Endothelial cell of umbilical vein (primary cell): ENCODE data around the gene DNAH6. TPM values are rescaled to one million over a fixed set of nuclear protein-coding genes. Genes with fewer than 3 reads are reported as not detected.

Experiments
- BruUV-seq: library from RNA; stranded (reverse); fragments of 400-500 nt; replicated peaks from 2 replicates; lab custom pipeline; 2021; lab: Mats Ljungman, UMichigan
- CTCF ChIA-PET: fragments of 300-600, 350-600 bp; sonication (Branson Sonifier 250); formaldehyde crosslinking; loops from one replicate; lab custom pipeline; 2021; ENCODE audit warnings: antibody characterized with exemption, inconsistent platforms; lab: Charles Lee
- POLR2A ChIA-PET: fragments of 300-600, 350-600 bp; sonication (Branson Sonifier 250); formaldehyde crosslinking; loops from one replicate; lab custom pipeline; 2021; ENCODE audit warnings: antibody characterized with exemption, inconsistent platforms; lab: Charles Lee
- DNase-seq: peaks from one replicate; pipeline ENCODE4 v3.0.0-alpha.2; 2011; ENCODE audit warnings: low read depth, low spot score
- FAIRE-seq: peaks from 2 replicates; lab custom pipeline; 2011; peaks lifted over from hg19 to GRCh38; lab: Jason Lieb, UNC
- H2AFZ ChIP-seq: 2 replicates; pipeline ENCODE4 v1.6.0; 2012; ENCODE audit warnings: low read depth, low read length, control low read depth, inconsistent platforms
- H3K27ac ChIP-seq: 2 replicates; pipeline ENCODE4 v1.5.1; 2011; ENCODE audit warnings: low read depth, mild to moderate bottlenecking, control low read depth, low read length, moderate library complexity; ENCODE audit not compliant: insufficient read depth
- H3K27me3 ChIP-seq, 2 experiments: 2 replicates each; pipeline versions ENCODE4 v1.6.0 to v1.6.1; 2011; ENCODE audit warnings: low read length in 2 of 2, mixed read lengths in 1 of 2; ENCODE audit not compliant: control insufficient read depth in 2 of 2, insufficient read depth in 2 of 2
- H3K36me3 ChIP-seq, 2 experiments: 2 replicates in 1 of 2; 3 replicates in 1 of 2; pipeline ENCODE4 v1.5.1; 2011; ENCODE audit warnings: low read length in 2 of 2, mild to moderate bottlenecking in 1 of 2, moderate library complexity in 1 of 2; ENCODE audit not compliant: control insufficient read depth in 2 of 2, insufficient read depth in 2 of 2; ENCODE audit errors: extremely low read depth in 1 of 2
- H3K4me1 ChIP-seq: 3 replicates; pipeline ENCODE4 v1.5.1; 2011; ENCODE audit warnings: mild to moderate bottlenecking, low read length; ENCODE audit not compliant: control insufficient read depth, insufficient read depth; ENCODE audit errors: extremely low read depth
- H3K4me2 ChIP-seq: 2 replicates; pipeline ENCODE4 v1.6.1; 2011; ENCODE audit warnings: low read length, control low read depth, mixed read lengths; ENCODE audit not compliant: insufficient read depth
- H3K4me3 ChIP-seq, 3 experiments: fragments of 200-600 bp in 1 of 3; sonication (generic), shearing (Covaris generic) in 1 of 3; replicated peaks in 1 of 3; 2 replicates each; pipeline ENCODE4 v1.5.1; 2011 to 2016; ENCODE audit warnings: control low read depth in 3 of 3, low read length in 3 of 3, mild to moderate bottlenecking in 2 of 3, inconsistent platforms in 1 of 3, low read depth in 1 of 3, moderate library complexity in 1 of 3; ENCODE audit not compliant: insufficient read depth in 1 of 3
- H3K79me2 ChIP-seq: 2 replicates; pipeline ENCODE4 v1.6.0; 2012; ENCODE audit warnings: low read length, inconsistent platforms; ENCODE audit not compliant: control insufficient read depth, insufficient read depth
- H3K9ac ChIP-seq: replicated peaks from 2 replicates; pipeline ENCODE3; 2011; ENCODE audit warnings: low read length, control low read depth; ENCODE audit not compliant: insufficient read depth; ENCODE audit errors: extremely low read depth
- H3K9me1 ChIP-seq: replicated peaks from 3 replicates; pipeline ENCODE4 v1.6.0; 2011; ENCODE audit warnings: mild to moderate bottlenecking, low read length; ENCODE audit not compliant: control insufficient read depth, insufficient read depth; ENCODE audit errors: extremely low read depth
- H3K9me3 ChIP-seq: replicated peaks from 2 replicates; pipeline ENCODE4 v1.5.1; 2012; ENCODE audit warnings: low read length, inconsistent platforms; ENCODE audit not compliant: control insufficient read depth, insufficient read depth
- H4K20me1 ChIP-seq: replicated peaks from 2 replicates; pipeline ENCODE3; 2011; ENCODE audit warnings: mild to moderate bottlenecking, low read length; ENCODE audit not compliant: control insufficient read depth, insufficient read depth; ENCODE audit errors: extremely low read depth
- EZH2 ChIP-seq: IDR thresholded peaks from 2 replicates; pipeline ENCODE4 v1.6.1; 2012; ENCODE audit warnings: borderline replicate concordance, low read depth, mild to moderate bottlenecking, moderate library complexity, low read length, inconsistent platforms; ENCODE audit not compliant: severe bottlenecking
- JUN ChIP-seq: IDR thresholded peaks from 2 replicates; pipeline ENCODE4 v1.6.1; 2011; ENCODE audit warnings: borderline replicate concordance, low read depth; ENCODE audit not compliant: insufficient read length, insufficient read depth
- POLR2AphosphoS5 ChIP-seq: IDR thresholded peaks from 2 replicates; pipeline ENCODE4 v1.6.1; 2012; ENCODE audit warnings: low read depth, mild to moderate bottlenecking, control low read depth, low read length, moderate library complexity; ENCODE audit not compliant: insufficient read depth
- dilution Hi-C: fragments of 300-500 bp; cut with MboI; formaldehyde crosslinking; loops from one replicate; pipeline ENCODE4 v1.15.0; 2019; ENCODE audit warnings: low sequenced_read_pairs; ENCODE audit not compliant: extremely low pct_ligation_motif_present
- intact Hi-C: fragments of 100-400 bp; cut with micrococcal nuclease; formaldehyde crosslinking; loops from one replicate; pipeline ENCODE4 v1.10.0; 2022
- polyA plus RNA-seq, 4 experiments: library from polyadenylated mRNA; depleted of rRNA in 3 of 4; stranded (reverse) in 3 of 4; unstranded in 1 of 4; fragments of >200 nt; gene quantifications; 2 replicates each; pipeline versions ENCODE4 v1.2.1 to v1.2.3, GENCODE V29; 2011 to 2012; ENCODE audit warnings: missing spikeins in 1 of 4
- total RNA-seq: library from RNA; stranded (reverse); gene quantifications from 2 replicates; pipeline ENCODE4 v1.2.3, GENCODE V29; 2021
- TF ChIP-seq, protein P1 (sequence below): IDR thresholded peaks from 2 replicates; pipeline ENCODE4 v1.6.1; 2011; ENCODE audit not compliant: insufficient read depth, insufficient read length
- TF ChIP-seq, protein P2 (sequence below), 2 donors: IDR thresholded peaks; 1 replicate in 1 of 2; 2 replicates in 1 of 2; pipeline ENCODE4 v1.5.1; 2011; ENCODE audit warnings: low read length in 2 of 2, mild to moderate bottlenecking in 2 of 2, moderate library complexity in 2 of 2, control low read depth in 1 of 2, inconsistent platforms in 1 of 2, low read depth in 1 of 2; ENCODE audit not compliant: insufficient read depth in 1 of 2; ENCODE audit errors: extremely low read depth in 1 of 2

The DNAH6 gene
- total and polyA plus RNA-seq, 2 donors (not counting 3 experiments of a cell fraction or from before 2014, with no cell fraction given), result 0.24 TPM; not detected in 1

DNA sequence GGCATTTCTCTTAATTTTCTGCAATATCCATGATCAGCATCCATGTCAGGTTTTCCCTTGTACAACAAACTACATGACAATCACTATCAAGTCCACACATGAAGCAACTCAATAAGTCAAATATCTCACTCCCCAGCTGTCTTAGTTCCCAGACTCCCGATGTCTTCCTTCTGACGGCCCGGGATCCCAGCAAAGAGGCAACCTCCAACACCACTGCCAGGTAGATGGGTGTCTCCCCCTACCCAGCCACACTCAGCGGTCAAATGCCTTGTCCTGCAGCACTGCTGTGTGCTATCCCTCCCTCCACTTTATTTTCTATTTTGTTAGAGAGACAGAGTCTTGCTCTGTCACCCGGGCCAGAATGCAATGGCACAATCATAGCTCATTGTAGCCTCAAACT lies 341.3 kb downstream of the DNAH6 start:
- Histone ChIP-seq H3K79me2 (no peaks in the 10 kb centered on the region), H3K36me3 (no peaks in the 10 kb centered on the region), H3K27ac (no peak overlapping the region), H3K4me2 (no peak overlapping the region), H3K4me3 (no peak overlapping the region), H3K9ac (no peak overlapping the region), H3K4me1 (no peaks in the 10 kb centered on the region), H3K9me3 (no peaks in the 10 kb centered on the region), H4K20me1 (no peaks in the 10 kb centered on the region), H3K9me1 (no peaks in the 10 kb centered on the region), H2AFZ (no peak overlapping the region), H3K27me3 (peaks cover 0 to 1% of the 10 kb centered on the region in 2 experiments)
- TF ChIP-seq EZH2 (no peak), JUN (no peak), POLR2AphosphoS5 (no peak)
- TF ChIP-seq, protein P1, sequence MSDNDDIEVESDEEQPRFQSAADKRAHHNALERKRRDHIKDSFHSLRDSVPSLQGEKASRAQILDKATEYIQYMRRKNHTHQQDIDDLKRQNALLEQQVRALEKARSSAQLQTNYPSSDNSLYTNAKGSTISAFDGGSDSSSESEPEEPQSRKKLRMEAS, result no peak
- TF ChIP-seq, protein P2, sequence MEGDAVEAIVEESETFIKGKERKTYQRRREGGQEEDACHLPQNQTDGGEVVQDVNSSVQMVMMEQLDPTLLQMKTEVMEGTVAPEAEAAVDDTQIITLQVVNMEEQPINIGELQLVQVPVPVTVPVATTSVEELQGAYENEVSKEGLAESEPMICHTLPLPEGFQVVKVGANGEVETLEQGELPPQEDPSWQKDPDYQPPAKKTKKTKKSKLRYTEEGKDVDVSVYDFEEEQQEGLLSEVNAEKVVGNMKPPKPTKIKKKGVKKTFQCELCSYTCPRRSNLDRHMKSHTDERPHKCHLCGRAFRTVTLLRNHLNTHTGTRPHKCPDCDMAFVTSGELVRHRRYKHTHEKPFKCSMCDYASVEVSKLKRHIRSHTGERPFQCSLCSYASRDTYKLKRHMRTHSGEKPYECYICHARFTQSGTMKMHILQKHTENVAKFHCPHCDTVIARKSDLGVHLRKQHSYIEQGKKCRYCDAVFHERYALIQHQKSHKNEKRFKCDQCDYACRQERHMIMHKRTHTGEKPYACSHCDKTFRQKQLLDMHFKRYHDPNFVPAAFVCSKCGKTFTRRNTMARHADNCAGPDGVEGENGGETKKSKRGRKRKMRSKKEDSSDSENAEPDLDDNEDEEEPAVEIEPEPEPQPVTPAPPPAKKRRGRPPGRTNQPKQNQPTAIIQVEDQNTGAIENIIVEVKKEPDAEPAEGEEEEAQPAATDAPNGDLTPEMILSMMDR (IDR thresholded peaks at IDR 0.05; ENCODE audit: extremely low read depth in 1 of 2, insufficient read depth in 1 of 2, low read depth in 1 of 2, low read length in 2 of 2), result no peak
- FAIRE-seq, result no peak
- ChIA-PET CTCF (interaction anchor here (0.7 to 1.6 kb wide), 3 partner anchors 13 to 68 kb away, joined by 3 to 4 read pairs (median 3); no protein-coding TSS in a partner anchor), POLR2A (no interaction called here)
- no TSS peak for BruUV-seq
- no peak for DNase-seq
- dilution Hi-C loops (no loop called here), intact Hi-C loops (no loop called here)
